Measurements from ENCODE around the gene RRAS2. TPM values are rescaled to one million over a fixed set of nuclear protein-coding genes. Genes with fewer than 3 reads are reported as not detected.

RRAS2 gene
- total and polyA plus RNA-seq, 2 of the 4 experiments (the other 2 are of a cell fraction): 85.5 to 106 TPM

DNA sequence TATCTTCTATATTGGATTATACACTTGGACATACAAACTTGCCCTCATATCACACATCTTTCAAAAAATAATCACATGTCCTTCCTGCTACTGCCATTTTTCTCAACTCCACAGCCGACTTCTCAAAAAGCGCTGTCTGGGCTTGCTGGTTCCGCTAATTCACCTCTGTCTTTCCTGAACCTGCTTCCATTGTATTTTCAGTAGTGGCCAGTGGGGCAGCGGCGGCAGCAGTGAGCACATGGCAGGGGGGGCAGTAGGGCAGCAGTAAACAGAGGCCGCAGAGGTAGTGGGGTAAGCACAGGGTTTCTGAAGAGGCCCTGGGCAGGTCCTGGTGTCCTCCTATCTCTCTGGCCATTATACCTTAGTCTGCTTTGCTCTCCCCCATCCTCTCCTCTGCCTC, 126.3 kb downstream of the RRAS2 start:
- CTCF ChIA-PET: no interaction called here
- dilution Hi-C loops (cut with HindIII; ENCODE audit: low sequenced_read_pairs, unreplicated experiment): no loop called here
- no peaks in the 10 kb centered on the region for H3K9me3 ChIP-seq (ENCODE audit: control insufficient read depth, insufficient read depth, low read length)

More for the DNA sequence above, 126.3 kb downstream of the RRAS2 start:
- no peak overlapping the region for H3K56ac ChIP-seq (ENCODE audit: extremely low read depth, insufficient read depth, low read length)
- H3K9ac ChIP-seq (ENCODE audit: low read depth, low read length): no peak overlapping the region
- no peak overlapping the region for H2BK120ac ChIP-seq (ENCODE audit: low read depth, low read length)
- H3K4ac ChIP-seq (ENCODE audit: low read depth, low read length): no peak overlapping the region
- H2BK5ac ChIP-seq (ENCODE audit: low read depth, low read length, poor library complexity, severe bottlenecking): no peak overlapping the region
- no CpG with 5 or more reads among the region's 6 CpGs for WGBS, 2 experiments (ENCODE audit: extremely low coverage in 2 of 2, insufficient read length in 1 of 2)
- no peak overlapping the region for H3K27ac ChIP-seq (ENCODE audit: insufficient read depth, low read length)
- intact Hi-C loops (cut with micrococcal nuclease) (no loop called here), in situ Hi-C loops (cut with MboI; ENCODE audit: low sequenced_read_pairs) (no loop called here)
- no peaks in the 10 kb centered on the region for H3K9me1 ChIP-seq (ENCODE audit: insufficient read depth, low read length)
- H2AK5ac ChIP-seq (ENCODE audit: low read depth, low read length): no peak overlapping the region
- H4K8ac ChIP-seq (ENCODE audit: low read depth in 2 of 2, low read length in 2 of 2): no peak overlapping the region
- no peak overlapping the region for H3K23ac ChIP-seq (ENCODE audit: low read depth, low read length)
- peaks cover 30% of the 10 kb centered on the region for H3K27me3 ChIP-seq (ENCODE audit: control insufficient read depth, insufficient read depth, low read length)
- H2AK9ac ChIP-seq (replicated peaks; ENCODE audit: low read depth, low read length, poor library complexity): no peak overlapping the region
- DNase-seq: no peak
- H3K4me2 ChIP-seq (ENCODE audit: low read depth, low read length): no peak overlapping the region
- H2BK20ac ChIP-seq (ENCODE audit: low read depth, low read length): no peak overlapping the region
- no peak overlapping the region for H3K14ac ChIP-seq (replicated peaks; ENCODE audit: low read depth, low read length)
- H3K79me1 ChIP-seq (ENCODE audit: low read depth in 1 of 2, low read length in 2 of 2): no peaks in the 10 kb centered on the region
- no peak overlapping the region for H4K91ac ChIP-seq (ENCODE audit: insufficient read depth, low read depth, low read length)
- no peak overlapping the region for H3K4me3 ChIP-seq (ENCODE audit: insufficient read depth, low read depth, low read length)
- H3K18ac ChIP-seq (ENCODE audit: low read depth, low read length): no peak overlapping the region
- H3K4me1 ChIP-seq (ENCODE audit: control insufficient read depth, insufficient read depth, low read length): no peaks in the 10 kb centered on the region
- H4K5ac ChIP-seq (ENCODE audit: low read depth, low read length): no peak overlapping the region
- 0 out of 2 replicates have a peak, but pooled peaks have one; percentile 37 for ATAC-seq (ENCODE audit: low read depth)
- no peak overlapping the region for H2AFZ ChIP-seq (replicated peaks; ENCODE audit: low read length, poor library complexity)
- no peaks in the 10 kb centered on the region for H3K36me3 ChIP-seq (ENCODE audit: control insufficient read depth, insufficient read depth, low read length)
- no TSS peak for BruUV-seq (replicated peaks)
- POLR2A ChIA-PET (ENCODE audit: unreplicated experiment): no interaction called here
- no peaks in the 10 kb centered on the region for H4K20me1 ChIP-seq (ENCODE audit: insufficient read depth, low read length)
- TF ChIP-seq RCOR1 (IDR thresholded peaks at IDR 0.05; ENCODE audit: insufficient replicate concordance, low read length) (no peak), RAD21 (IDR thresholded peaks at IDR 0.05; ENCODE audit: low read length) (no peak), POLR2A (IDR thresholded peaks at IDR 0.05; ENCODE audit: low read depth, low read length) (no peak), BHLHE40 (IDR thresholded peaks at IDR 0.05; ENCODE audit: low read depth, low read length) (no peak), MXI1 (IDR thresholded peaks at IDR 0.05; ENCODE audit: borderline replicate concordance, low read depth, low read length) (no peak)
- TF ChIP-seq, protein P1, sequence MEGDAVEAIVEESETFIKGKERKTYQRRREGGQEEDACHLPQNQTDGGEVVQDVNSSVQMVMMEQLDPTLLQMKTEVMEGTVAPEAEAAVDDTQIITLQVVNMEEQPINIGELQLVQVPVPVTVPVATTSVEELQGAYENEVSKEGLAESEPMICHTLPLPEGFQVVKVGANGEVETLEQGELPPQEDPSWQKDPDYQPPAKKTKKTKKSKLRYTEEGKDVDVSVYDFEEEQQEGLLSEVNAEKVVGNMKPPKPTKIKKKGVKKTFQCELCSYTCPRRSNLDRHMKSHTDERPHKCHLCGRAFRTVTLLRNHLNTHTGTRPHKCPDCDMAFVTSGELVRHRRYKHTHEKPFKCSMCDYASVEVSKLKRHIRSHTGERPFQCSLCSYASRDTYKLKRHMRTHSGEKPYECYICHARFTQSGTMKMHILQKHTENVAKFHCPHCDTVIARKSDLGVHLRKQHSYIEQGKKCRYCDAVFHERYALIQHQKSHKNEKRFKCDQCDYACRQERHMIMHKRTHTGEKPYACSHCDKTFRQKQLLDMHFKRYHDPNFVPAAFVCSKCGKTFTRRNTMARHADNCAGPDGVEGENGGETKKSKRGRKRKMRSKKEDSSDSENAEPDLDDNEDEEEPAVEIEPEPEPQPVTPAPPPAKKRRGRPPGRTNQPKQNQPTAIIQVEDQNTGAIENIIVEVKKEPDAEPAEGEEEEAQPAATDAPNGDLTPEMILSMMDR (conservative IDR thresholded peaks at IDR 0.05; ENCODE audit: low read depth, low read length): peak; percentile 16; the same call in 1 of the 2 replicates
- no peak overlapping the region for H2BK15ac ChIP-seq (ENCODE audit: low read depth, low read length)
